Neural cell (in vitro differentiated cells): ENCODE data around the gene TCTN1. TPM values are rescaled to one million over a fixed set of nuclear protein-coding genes. Genes with fewer than 3 reads are reported as not detected.
"Not testable (repeated sequence)": the region's sequence is repeated elsewhere in the genome, so short reads cannot be mapped to it uniquely, and the experiment has no call there.

Source experiments
- H2AFZ ChIP-seq: fragments of 200-600, 300-800 bp; sonication (generic), shearing (Covaris generic); 2 replicates; pipeline ENCODE4 v1.6.0; 2014; ENCODE audit warnings: low read depth, mild to moderate bottlenecking, antibody characterized with exemption, low read length, moderate library complexity
- H3F3A ChIP-seq: fragments of 200-600 bp; shearing (Covaris generic); 2 replicates; pipeline ENCODE4 v1.6.1; 2016; ENCODE audit warnings: mild to moderate bottlenecking, moderate library complexity, mixed read lengths, antibody characterized with exemption, low read length; ENCODE audit not compliant: insufficient read depth, poor library complexity, severe bottlenecking
- H3K27ac ChIP-seq: fragments of 200-600, 300-800 bp; sonication (generic), shearing (Covaris generic); 2 replicates; pipeline ENCODE4 v1.5.1; 2014; ENCODE audit warnings: mild to moderate bottlenecking, low read length, moderate library complexity
- H3K27me3 ChIP-seq: fragments of 300-800, 200-600 bp; sonication (generic), shearing (Covaris generic); 2 replicates; pipeline ENCODE4 v1.6.0; 2014; ENCODE audit warnings: mild to moderate bottlenecking, low read depth, low read length, moderate library complexity; ENCODE audit not compliant: insufficient read depth
- H3K36me3 ChIP-seq: fragments of 300-800, 200-600 bp; sonication (generic), shearing (Covaris generic); 2 replicates; pipeline ENCODE4 v1.5.1; 2014; ENCODE audit warnings: mild to moderate bottlenecking, antibody characterized with exemption, low read length, moderate library complexity; ENCODE audit not compliant: insufficient read depth
- H3K4me2 ChIP-seq: fragments of 300-800, 200-600 bp; sonication (generic), shearing (Covaris generic); 2 replicates; pipeline ENCODE4 v1.6.0; 2014; ENCODE audit warnings: mild to moderate bottlenecking, low read length
- H3K4me3 ChIP-seq: fragments of 300-800, 200-600 bp; sonication (generic), shearing (Covaris generic); 2 replicates; pipeline ENCODE4 v1.5.1; 2014; ENCODE audit warnings: mild to moderate bottlenecking, low read length, moderate library complexity
- H3K79me2 ChIP-seq: fragments of 200-600 bp; shearing (Covaris generic); replicated peaks from 2 replicates; pipeline ENCODE4 v1.6.0; 2014; ENCODE audit warnings: mild to moderate bottlenecking, low read length, moderate library complexity; ENCODE audit not compliant: insufficient read depth
- H3K9ac ChIP-seq: fragments of 300-800, 200-600 bp; sonication (generic), shearing (Covaris generic); 2 replicates; pipeline ENCODE4 v1.6.1; 2016; ENCODE audit warnings: mild to moderate bottlenecking, low read length, mixed read lengths
- H3K9me2 ChIP-seq: fragments of 200-600 bp; shearing (Covaris generic); 2 replicates; pipeline ENCODE4 v1.6.1; 2016; ENCODE audit warnings: mild to moderate bottlenecking, low read length, mixed read lengths; ENCODE audit not compliant: insufficient read depth
- H3K9me3 ChIP-seq: fragments of 200-600, 300-800 bp; sonication (generic), shearing (Covaris generic); 2 replicates; pipeline ENCODE4 v1.6.1; 2016; ENCODE audit warnings: mild to moderate bottlenecking, mixed run types, low read length, moderate library complexity, mixed read lengths
- H4K20me1 ChIP-seq: fragments of 200-600 bp; shearing (Covaris generic); 2 replicates; pipeline ENCODE4 v1.6.1; 2016; ENCODE audit warnings: mild to moderate bottlenecking, mixed run types; ENCODE audit not compliant: insufficient read depth
- EP300 ChIP-seq: fragments of 450-650 bp; conservative IDR thresholded peaks from 2 replicates; pipeline ENCODE4 v1.6.1; 2014; ENCODE audit warnings: antibody characterized with exemption, mild to moderate bottlenecking, moderate library complexity; ENCODE audit not compliant: poor library complexity, severe bottlenecking
- EZH2 ChIP-seq: fragments of 200-600, 300-800 bp; shearing (Covaris generic), sonication (generic); IDR thresholded peaks from 2 replicates; pipeline ENCODE4 v1.6.1; 2014; ENCODE audit warnings: antibody characterized with exemption, low read length, borderline replicate concordance, mild to moderate bottlenecking; ENCODE audit not compliant: insufficient read depth, poor library complexity, severe bottlenecking
- MXI1 ChIP-seq: fragments of 450-650 bp; conservative IDR thresholded peaks from 2 replicates; pipeline ENCODE4 v1.6.1; 2014; ENCODE audit warnings: antibody characterized with exemption, mild to moderate bottlenecking; ENCODE audit not compliant: poor library complexity, severe bottlenecking
- RAD21 ChIP-seq: fragments of 450-650 bp; conservative IDR thresholded peaks from 2 replicates; pipeline ENCODE4 v1.6.1; 2014; ENCODE audit warnings: antibody characterized with exemption, mild to moderate bottlenecking, moderate library complexity
- SMC3 ChIP-seq: fragments of 450-650 bp; conservative IDR thresholded peaks from 2 replicates; pipeline ENCODE4 v1.6.1; 2014; ENCODE audit warnings: antibody characterized with exemption, mild to moderate bottlenecking, moderate library complexity; ENCODE audit not compliant: poor library complexity
- TAF1 ChIP-seq: IDR thresholded peaks from 2 replicates; pipeline ENCODE4 v1.6.1; 2012; ENCODE audit warnings: low read depth
- polyA plus RNA-seq: library from polyadenylated mRNA; depleted of rRNA; stranded (reverse); fragments of >200 nt; gene quantifications from 2 replicates; pipeline ENCODE4 v1.2.3, GENCODE V29; 2014
- TF ChIP-seq, protein P1 (sequence below): fragments of 450-650 bp; IDR thresholded peaks from 2 replicates; pipeline ENCODE4 v1.5.1; 2014; ENCODE audit warnings: antibody characterized with exemption, mild to moderate bottlenecking, moderate library complexity; ENCODE audit not compliant: poor library complexity, severe bottlenecking
- TF ChIP-seq, protein P2 (sequence below): IDR thresholded peaks from 2 replicates; pipeline ENCODE4 v1.6.1; 2012; ENCODE audit warnings: borderline replicate concordance

The TCTN1 gene
- polyA plus RNA-seq, 1 donor from 2014 or later = 58.3 TPM

GRCh38 chr12:110590806-110591326, 23.1 kb upstream of the TCTN1 start:
- Histone ChIP-seq H3K4me2 (no peak overlapping the region), H3F3A (no peaks in the 10 kb centered on the region)

GRCh38 chr12:110591451-110592051, 22.4 kb upstream of the TCTN1 start:
- H3K27ac ChIP-seq = no peak overlapping the region
- no peaks in the 10 kb centered on the region for H3K36me3 ChIP-seq
- no peaks in the 10 kb centered on the region for H3F3A ChIP-seq
- no peak overlapping the region for H3K4me3 ChIP-seq
- H4K20me1 ChIP-seq = no peaks in the 10 kb centered on the region
- no peaks in the 10 kb centered on the region for H3K27me3 ChIP-seq
- H2AFZ ChIP-seq = no peak overlapping the region
- no peaks in the 10 kb centered on the region for H3K9me2 ChIP-seq
- TF ChIP-seq RAD21 (no peak), EZH2 (no peak)
- H3K9ac ChIP-seq = no peak overlapping the region
- H3K9me3 ChIP-seq = no peaks in the 10 kb centered on the region
- no peak overlapping the region for H3K4me2 ChIP-seq
- H3K79me2 ChIP-seq = no peaks in the 10 kb centered on the region

More at GRCh38 chr12:110590806-110591326, 23.1 kb upstream of the TCTN1 start:
- Histone ChIP-seq H3K27me3 (no peaks in the 10 kb centered on the region), H3K36me3 (no peaks in the 10 kb centered on the region), H3K79me2 (no peaks in the 10 kb centered on the region), H4K20me1 (no peaks in the 10 kb centered on the region), H3K9me2 (no peaks in the 10 kb centered on the region), H2AFZ (no peak overlapping the region), H3K9me3 (no peaks in the 10 kb centered on the region), H3K9ac (no peak overlapping the region), H3K27ac (no peak overlapping the region), H3K4me3 (no peak overlapping the region)
- TF ChIP-seq SMC3 = no peak

DNA sequence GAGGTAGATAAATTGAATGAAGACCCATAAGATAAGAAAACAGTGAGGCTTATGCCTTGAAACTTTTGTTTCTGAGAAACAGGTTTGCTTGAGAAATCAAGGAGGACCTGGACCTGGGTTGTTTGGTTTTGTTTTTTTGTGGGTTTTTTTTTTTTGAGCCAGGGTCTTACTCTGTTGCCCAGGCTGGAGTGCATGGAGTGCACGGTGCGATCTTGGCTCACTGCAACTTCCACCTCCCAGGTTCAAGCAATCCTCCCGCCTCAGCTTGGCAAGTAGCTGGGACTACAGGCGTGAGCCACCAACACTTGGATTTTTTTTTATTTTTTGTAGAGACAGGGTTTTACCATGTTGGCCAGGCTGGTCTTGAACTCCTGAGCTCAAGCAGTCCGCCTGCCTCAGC, 21.9 kb upstream of the TCTN1 start:
- no peaks in the 10 kb centered on the region for H4K20me1 ChIP-seq
- H3K4me3 ChIP-seq = no peak overlapping the region
- TF ChIP-seq EP300 (no peak), RAD21 (no peak)
- H3F3A ChIP-seq = no peaks in the 10 kb centered on the region
- H3K4me2 ChIP-seq = no peak overlapping the region
- H3K79me2 ChIP-seq = no peaks in the 10 kb centered on the region
- H2AFZ ChIP-seq = no peak overlapping the region
- H3K9ac ChIP-seq = no peak overlapping the region
- no peaks in the 10 kb centered on the region for H3K36me3 ChIP-seq
- H3K9me2 ChIP-seq = no peaks in the 10 kb centered on the region
- no peak overlapping the region for H3K27ac ChIP-seq
- H3K9me3 ChIP-seq = no peaks in the 10 kb centered on the region
- no peaks in the 10 kb centered on the region for H3K27me3 ChIP-seq

- not testable (repeated sequence) for H3K9me3 ChIP-seq, H3K4me2 ChIP-seq, H3K79me2 ChIP-seq, H3K27ac ChIP-seq, H3K9ac ChIP-seq, H2AFZ ChIP-seq, H3K9me2 ChIP-seq, H3F3A ChIP-seq, H3K4me3 ChIP-seq, H3K27me3 ChIP-seq, H4K20me1 ChIP-seq, H3K36me3 ChIP-seq
These were observed 21.0 kb upstream of the TCTN1 start for GRCh38 chr12:110592919-110593318.

DNA sequence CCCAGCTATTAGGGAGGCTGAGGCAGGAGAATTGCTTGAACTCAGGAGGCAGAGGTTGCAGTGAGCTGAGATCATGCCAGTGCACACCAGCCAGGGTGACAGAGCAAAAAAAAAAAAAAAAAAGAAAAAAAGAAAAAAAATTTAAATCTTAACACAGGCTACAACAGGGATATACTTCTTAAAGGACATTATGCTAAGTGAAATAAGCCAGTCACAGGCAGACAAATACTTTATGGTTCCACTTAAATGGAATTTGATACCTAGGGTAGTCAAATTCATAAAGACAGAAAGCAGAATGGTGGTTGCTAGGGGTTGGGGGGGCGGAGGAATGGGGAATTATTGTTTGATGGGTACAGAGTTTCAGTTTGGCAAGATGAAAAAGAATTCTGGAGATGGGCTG, 16.0 kb upstream of the TCTN1 start:
- Histone ChIP-seq H3K9ac (no peak overlapping the region), H3K9me2 (no peaks in the 10 kb centered on the region), H3K36me3 (no peaks in the 10 kb centered on the region), H3K9me3 (no peaks in the 10 kb centered on the region), H2AFZ (no peak overlapping the region), H4K20me1 (no peaks in the 10 kb centered on the region), H3K4me3 (no peak overlapping the region), H3K27ac (no peak overlapping the region), H3K27me3 (no peaks in the 10 kb centered on the region), H3F3A (no peaks in the 10 kb centered on the region), H3K4me2 (no peak overlapping the region), H3K79me2 (no peaks in the 10 kb centered on the region)
- TF ChIP-seq MXI1 (no peak), EP300 (no peak), RAD21 (no peak), SMC3 (no peak), TAF1 (no peak), EZH2 (no peak)
- TF ChIP-seq, protein P1, sequence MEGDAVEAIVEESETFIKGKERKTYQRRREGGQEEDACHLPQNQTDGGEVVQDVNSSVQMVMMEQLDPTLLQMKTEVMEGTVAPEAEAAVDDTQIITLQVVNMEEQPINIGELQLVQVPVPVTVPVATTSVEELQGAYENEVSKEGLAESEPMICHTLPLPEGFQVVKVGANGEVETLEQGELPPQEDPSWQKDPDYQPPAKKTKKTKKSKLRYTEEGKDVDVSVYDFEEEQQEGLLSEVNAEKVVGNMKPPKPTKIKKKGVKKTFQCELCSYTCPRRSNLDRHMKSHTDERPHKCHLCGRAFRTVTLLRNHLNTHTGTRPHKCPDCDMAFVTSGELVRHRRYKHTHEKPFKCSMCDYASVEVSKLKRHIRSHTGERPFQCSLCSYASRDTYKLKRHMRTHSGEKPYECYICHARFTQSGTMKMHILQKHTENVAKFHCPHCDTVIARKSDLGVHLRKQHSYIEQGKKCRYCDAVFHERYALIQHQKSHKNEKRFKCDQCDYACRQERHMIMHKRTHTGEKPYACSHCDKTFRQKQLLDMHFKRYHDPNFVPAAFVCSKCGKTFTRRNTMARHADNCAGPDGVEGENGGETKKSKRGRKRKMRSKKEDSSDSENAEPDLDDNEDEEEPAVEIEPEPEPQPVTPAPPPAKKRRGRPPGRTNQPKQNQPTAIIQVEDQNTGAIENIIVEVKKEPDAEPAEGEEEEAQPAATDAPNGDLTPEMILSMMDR = no peak
- TF ChIP-seq, protein P2, sequence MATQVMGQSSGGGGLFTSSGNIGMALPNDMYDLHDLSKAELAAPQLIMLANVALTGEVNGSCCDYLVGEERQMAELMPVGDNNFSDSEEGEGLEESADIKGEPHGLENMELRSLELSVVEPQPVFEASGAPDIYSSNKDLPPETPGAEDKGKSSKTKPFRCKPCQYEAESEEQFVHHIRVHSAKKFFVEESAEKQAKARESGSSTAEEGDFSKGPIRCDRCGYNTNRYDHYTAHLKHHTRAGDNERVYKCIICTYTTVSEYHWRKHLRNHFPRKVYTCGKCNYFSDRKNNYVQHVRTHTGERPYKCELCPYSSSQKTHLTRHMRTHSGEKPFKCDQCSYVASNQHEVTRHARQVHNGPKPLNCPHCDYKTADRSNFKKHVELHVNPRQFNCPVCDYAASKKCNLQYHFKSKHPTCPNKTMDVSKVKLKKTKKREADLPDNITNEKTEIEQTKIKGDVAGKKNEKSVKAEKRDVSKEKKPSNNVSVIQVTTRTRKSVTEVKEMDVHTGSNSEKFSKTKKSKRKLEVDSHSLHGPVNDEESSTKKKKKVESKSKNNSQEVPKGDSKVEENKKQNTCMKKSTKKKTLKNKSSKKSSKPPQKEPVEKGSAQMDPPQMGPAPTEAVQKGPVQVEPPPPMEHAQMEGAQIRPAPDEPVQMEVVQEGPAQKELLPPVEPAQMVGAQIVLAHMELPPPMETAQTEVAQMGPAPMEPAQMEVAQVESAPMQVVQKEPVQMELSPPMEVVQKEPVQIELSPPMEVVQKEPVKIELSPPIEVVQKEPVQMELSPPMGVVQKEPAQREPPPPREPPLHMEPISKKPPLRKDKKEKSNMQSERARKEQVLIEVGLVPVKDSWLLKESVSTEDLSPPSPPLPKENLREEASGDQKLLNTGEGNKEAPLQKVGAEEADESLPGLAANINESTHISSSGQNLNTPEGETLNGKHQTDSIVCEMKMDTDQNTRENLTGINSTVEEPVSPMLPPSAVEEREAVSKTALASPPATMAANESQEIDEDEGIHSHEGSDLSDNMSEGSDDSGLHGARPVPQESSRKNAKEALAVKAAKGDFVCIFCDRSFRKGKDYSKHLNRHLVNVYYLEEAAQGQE = no peak
